ENCODE results near the gene ARHGAP6. TPM values are rescaled to one million over a fixed set of nuclear protein-coding genes. Genes with fewer than 3 reads are reported as not detected.

The ARHGAP6 gene
- total RNA-seq, 1 experiment from 2014 or later = not detected

GRCh38 chrX:11138498-11139390 lies 527.0 kb downstream of the ARHGAP6 start:
- no TSS peak for BruUV-seq (replicated peaks)
- DNase-seq (ENCODE audit: unreplicated experiment) = no peak
- ChIA-PET POLR2A (interaction anchor here (1.0 kb wide), 1 partner anchor 9 kb away, joined by 3 read pairs; no protein-coding TSS in a partner anchor), CTCF (interaction anchor here (0.7 to 5.1 kb wide), 6 partner anchors 9 to 949 kb away, joined by 3 to 98 read pairs (median 4); no protein-coding TSS in a partner anchor)
- no peaks in the 10 kb centered on the region for H3K4me1 Mint-ChIP-seq (ENCODE audit: insufficient read depth, unreplicated experiment)
- H3K27me3 Mint-ChIP-seq (ENCODE audit: insufficient read depth, unreplicated experiment) = peaks cover 35% of the 10 kb centered on the region
- TF ChIP-seq CTCF (IDR thresholded peaks at IDR 0.05; ENCODE audit: unreplicated experiment) = no peak
- no peaks in the 10 kb centered on the region for H3K9me3 Mint-ChIP-seq (ENCODE audit: unreplicated experiment)
- intact Hi-C loops (cut with micrococcal nuclease) = no loop called here
- no peak overlapping the region for H3K27ac Mint-ChIP-seq (ENCODE audit: low read depth, unreplicated experiment)
- no peak overlapping the region for H3K4me3 Mint-ChIP-seq (ENCODE audit: unreplicated experiment)
- H3K36me3 Mint-ChIP-seq (ENCODE audit: insufficient read depth, unreplicated experiment) = no peaks in the 10 kb centered on the region

GRCh38 chrX:11137543-11138139 lies 528.1 kb downstream of the ARHGAP6 start:
- no peaks in the 10 kb centered on the region for H3K4me1 Mint-ChIP-seq (ENCODE audit: insufficient read depth, unreplicated experiment)
- peaks cover 32% of the 10 kb centered on the region for H3K27me3 Mint-ChIP-seq (ENCODE audit: insufficient read depth, unreplicated experiment)
- DNase-seq (ENCODE audit: unreplicated experiment) = peak; percentile 49
- ChIA-PET POLR2A (interaction anchor here (0.6 to 1.0 kb wide), 4 partner anchors 10 to 16 kb away, joined by 3 read pairs; no protein-coding TSS in a partner anchor), CTCF (interaction anchor here (0.6 to 5.1 kb wide), 22 partner anchors 10 to 1086 kb away, joined by 3 to 98 read pairs (median 4); no protein-coding TSS in a partner anchor)
- BruUV-seq (replicated peaks) = no TSS peak
- TF ChIP-seq CTCF (IDR thresholded peaks at IDR 0.05; ENCODE audit: unreplicated experiment) = peak; percentile 49
- H3K27ac Mint-ChIP-seq (ENCODE audit: low read depth, unreplicated experiment) = no peak overlapping the region
- no peaks in the 10 kb centered on the region for H3K36me3 Mint-ChIP-seq (ENCODE audit: insufficient read depth, unreplicated experiment)
- H3K9me3 Mint-ChIP-seq (ENCODE audit: unreplicated experiment) = no peaks in the 10 kb centered on the region
- no peak overlapping the region for H3K4me3 Mint-ChIP-seq (ENCODE audit: unreplicated experiment)
- intact Hi-C loops (cut with micrococcal nuclease) = loop anchor here (1.0 kb wide), 2 partner anchors 412 to 948 kb away; no protein-coding TSS in a partner anchor

- Mint-ChIP-seq H3K27ac (ENCODE audit: low read depth, unreplicated experiment) (no peak overlapping the region), H3K4me3 (ENCODE audit: unreplicated experiment) (no peak overlapping the region), H3K36me3 (ENCODE audit: insufficient read depth, unreplicated experiment) (no peaks in the 10 kb centered on the region), H3K27me3 (ENCODE audit: insufficient read depth, unreplicated experiment) (peaks cover 16% of the 10 kb centered on the region), H3K9me3 (ENCODE audit: unreplicated experiment) (no peaks in the 10 kb centered on the region), H3K4me1 (ENCODE audit: insufficient read depth, unreplicated experiment) (no peaks in the 10 kb centered on the region)
- CTCF ChIA-PET = interaction anchor here (0.5 to 5.1 kb wide), 15 partner anchors 11 to 1790 kb away, joined by 3 to 98 read pairs (median 3); no protein-coding TSS in a partner anchor
- TF ChIP-seq CTCF (IDR thresholded peaks at IDR 0.05; ENCODE audit: unreplicated experiment) = no peak
- POLR2A ChIA-PET = no interaction called here
- BruUV-seq (replicated peaks) = no TSS peak
- intact Hi-C loops (cut with micrococcal nuclease) = no loop called here
- DNase-seq (ENCODE audit: unreplicated experiment) = no peak
Observed at GRCh38 chrX:11135564-11136185, 530.0 kb downstream of the ARHGAP6 start.

GRCh38 chrX:11131146-11131545 lies 534.6 kb downstream of the ARHGAP6 start:
- CTCF ChIA-PET = interaction anchor here (5.6 kb wide), 1 partner anchor 941 kb away, joined by 29 read pairs; no protein-coding TSS in a partner anchor
- BruUV-seq (replicated peaks) = no TSS peak
- TF ChIP-seq CTCF (IDR thresholded peaks at IDR 0.05; ENCODE audit: unreplicated experiment) = no peak

More at GRCh38 chrX:11131146-11131545, 534.6 kb downstream of the ARHGAP6 start:
- H3K9me3 Mint-ChIP-seq (ENCODE audit: unreplicated experiment) = no peaks in the 10 kb centered on the region
- POLR2A ChIA-PET = no interaction called here
- peaks cover 15% of the 10 kb centered on the region for H3K27me3 Mint-ChIP-seq (ENCODE audit: insufficient read depth, unreplicated experiment)
- no peak for DNase-seq (ENCODE audit: unreplicated experiment)
- intact Hi-C loops (cut with micrococcal nuclease) = no loop called here
- H3K4me3 Mint-ChIP-seq (ENCODE audit: unreplicated experiment) = no peak overlapping the region
- H3K4me1 Mint-ChIP-seq (ENCODE audit: insufficient read depth, unreplicated experiment) = no peaks in the 10 kb centered on the region
- no peak overlapping the region for H3K27ac Mint-ChIP-seq (ENCODE audit: low read depth, unreplicated experiment)
- H3K36me3 Mint-ChIP-seq (ENCODE audit: insufficient read depth, unreplicated experiment) = no peaks in the 10 kb centered on the region

All from MCF 10A (cell line).